Stimulated activated naive CD8-positive, alpha-beta T cell treated with anti-CD3 and anti-CD28 coated beads, Interleukin-15, Interleukin-2, amounts not matched to agents 100 ng/mL and 50 ng/mL, for 24 hours (primary cell): ENCODE data around the gene LINC00632.

Source experiments
- H3K27ac Mint-ChIP-seq: one replicate; pipeline ENCODE4 v1.8.0; 2021; ENCODE audit warnings: mild to moderate bottlenecking, mixed read lengths
- H3K27me3 Mint-ChIP-seq: one replicate; pipeline ENCODE4 v1.8.0; 2021; ENCODE audit warnings: mixed read lengths
- H3K36me3 Mint-ChIP-seq: one replicate; pipeline ENCODE4 v1.8.0; 2021; ENCODE audit warnings: low read depth, mixed read lengths
- H3K4me1 Mint-ChIP-seq: one replicate; pipeline ENCODE4 v1.8.0; 2021; ENCODE audit warnings: low read depth, mixed read lengths
- H3K4me3 Mint-ChIP-seq: one replicate; pipeline ENCODE4 v1.8.0; 2021; ENCODE audit warnings: mild to moderate bottlenecking, mixed read lengths
- H3K9me3 Mint-ChIP-seq: one replicate; pipeline ENCODE4 v1.8.0; 2021; ENCODE audit warnings: mixed read lengths

The LINC00632 gene

DNA sequence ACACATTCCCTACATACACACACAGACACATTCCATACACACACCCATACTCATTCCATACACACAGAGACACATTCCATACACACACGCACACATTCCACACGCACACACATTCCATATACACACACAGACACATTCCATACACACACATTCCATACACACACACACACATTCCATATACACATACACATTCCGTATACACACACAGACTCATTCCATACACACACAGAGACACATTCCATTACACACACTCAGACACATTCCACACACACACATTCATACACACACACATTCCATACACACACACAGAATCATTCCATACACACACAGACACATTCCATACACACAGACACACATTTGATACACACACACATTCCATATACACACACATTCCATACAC is 15.2 kb downstream of the LINC00632 start:
- Mint-ChIP-seq H3K27me3 (no peaks in the 10 kb centered on the region), H3K4me1 (no peaks in the 10 kb centered on the region), H3K27ac (no peak overlapping the region), H3K36me3 (no peaks in the 10 kb centered on the region), H3K9me3 (no peaks in the 10 kb centered on the region), H3K4me3 (no peak overlapping the region)

GRCh38 chrX:140725500-140725899 is 15.9 kb downstream of the LINC00632 start:
- Mint-ChIP-seq H3K9me3 (no peaks in the 10 kb centered on the region), H3K36me3 (no peaks in the 10 kb centered on the region), H3K4me3 (no peak overlapping the region), H3K4me1 (no peaks in the 10 kb centered on the region), H3K27me3 (no peaks in the 10 kb centered on the region), H3K27ac (no peak overlapping the region)

DNA sequence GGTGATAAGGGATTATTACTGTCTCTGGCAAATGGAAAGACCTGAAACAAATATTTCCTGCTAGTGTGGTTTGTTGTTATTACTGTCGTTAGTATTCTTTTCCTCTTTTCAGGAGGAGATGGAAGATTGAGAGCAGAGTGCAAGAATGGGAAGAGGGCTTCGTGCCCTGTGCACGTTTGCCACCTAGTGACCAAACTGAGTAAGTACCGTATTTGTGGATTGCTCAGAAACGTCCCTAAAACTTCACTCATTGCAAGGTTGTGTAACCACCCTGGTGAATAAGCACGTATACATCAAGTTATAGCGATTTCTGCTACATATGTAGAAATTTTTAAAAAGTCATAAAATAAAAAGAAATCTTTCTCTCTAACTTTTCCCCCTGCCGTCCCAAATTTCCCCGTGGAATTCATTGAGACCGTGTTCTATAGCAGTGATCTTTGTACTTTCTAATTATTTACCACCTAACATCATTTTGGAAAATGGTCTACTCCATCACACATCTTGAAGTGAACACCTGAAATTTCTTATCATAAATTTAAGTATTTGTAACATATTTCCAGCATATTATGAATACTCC is 24.3 kb downstream of the LINC00632 start:
- Mint-ChIP-seq H3K27me3 (no peaks in the 10 kb centered on the region), H3K36me3 (no peaks in the 10 kb centered on the region), H3K9me3 (no peaks in the 10 kb centered on the region), H3K4me1 (no peaks in the 10 kb centered on the region), H3K27ac (no peak overlapping the region), H3K4me3 (no peak overlapping the region)

GRCh38 chrX:140744085-140744484 is 34.5 kb downstream of the LINC00632 start:
- no peak overlapping the region for H3K4me3 Mint-ChIP-seq
- H3K36me3 Mint-ChIP-seq, result no peaks in the 10 kb centered on the region
- no peaks in the 10 kb centered on the region for H3K9me3 Mint-ChIP-seq
- no peak overlapping the region for H3K27ac Mint-ChIP-seq
- H3K4me1 Mint-ChIP-seq, result no peaks in the 10 kb centered on the region
- H3K27me3 Mint-ChIP-seq, result no peaks in the 10 kb centered on the region

DNA sequence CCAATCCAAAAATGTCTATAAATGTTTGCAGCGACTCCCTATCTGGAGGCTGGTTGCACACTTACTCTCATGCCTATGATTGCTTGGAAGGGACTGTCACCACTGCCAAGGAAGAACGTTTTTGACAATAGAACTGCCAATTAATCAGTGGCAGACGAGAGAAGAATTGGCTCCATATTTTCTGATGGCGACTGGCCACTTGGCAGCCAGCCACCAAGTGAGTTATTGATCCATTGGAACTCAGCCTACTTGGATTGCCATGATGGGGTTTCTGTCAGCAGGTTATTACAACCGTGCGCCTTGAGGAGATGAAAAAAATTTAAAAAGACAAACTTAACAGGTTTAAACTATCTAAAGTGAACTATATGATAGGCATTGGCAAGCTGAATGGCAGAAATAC is 47.4 kb downstream of the LINC00632 start:
- no peak overlapping the region for H3K27ac Mint-ChIP-seq
- H3K36me3 Mint-ChIP-seq, result no peaks in the 10 kb centered on the region
- H3K4me3 Mint-ChIP-seq, result no peak overlapping the region
- peaks cover 3% of the 10 kb centered on the region for H3K27me3 Mint-ChIP-seq
- no peaks in the 10 kb centered on the region for H3K4me1 Mint-ChIP-seq
- no peaks in the 10 kb centered on the region for H3K9me3 Mint-ChIP-seq

- H3K27ac Mint-ChIP-seq, result no peak overlapping the region
- no peak overlapping the region for H3K4me3 Mint-ChIP-seq
- H3K4me1 Mint-ChIP-seq, result peaks cover 5% of the 10 kb centered on the region
- H3K9me3 Mint-ChIP-seq, result no peaks in the 10 kb centered on the region
- no peaks in the 10 kb centered on the region for H3K36me3 Mint-ChIP-seq
- H3K27me3 Mint-ChIP-seq, result peaks cover 22% of the 10 kb centered on the region
These were observed 52.5 kb downstream of the LINC00632 start for GRCh38 chrX:140762061-140762460.

GRCh38 chrX:140764401-140764919 is 54.9 kb downstream of the LINC00632 start:
- peaks cover 5% of the 10 kb centered on the region for H3K4me1 Mint-ChIP-seq
- no peak overlapping the region for H3K27ac Mint-ChIP-seq
- peak overlapping the region; percentile 57 for H3K4me3 Mint-ChIP-seq
- no peaks in the 10 kb centered on the region for H3K9me3 Mint-ChIP-seq
- peaks cover 22% of the 10 kb centered on the region for H3K27me3 Mint-ChIP-seq
- H3K36me3 Mint-ChIP-seq, result no peaks in the 10 kb centered on the region

DNA sequence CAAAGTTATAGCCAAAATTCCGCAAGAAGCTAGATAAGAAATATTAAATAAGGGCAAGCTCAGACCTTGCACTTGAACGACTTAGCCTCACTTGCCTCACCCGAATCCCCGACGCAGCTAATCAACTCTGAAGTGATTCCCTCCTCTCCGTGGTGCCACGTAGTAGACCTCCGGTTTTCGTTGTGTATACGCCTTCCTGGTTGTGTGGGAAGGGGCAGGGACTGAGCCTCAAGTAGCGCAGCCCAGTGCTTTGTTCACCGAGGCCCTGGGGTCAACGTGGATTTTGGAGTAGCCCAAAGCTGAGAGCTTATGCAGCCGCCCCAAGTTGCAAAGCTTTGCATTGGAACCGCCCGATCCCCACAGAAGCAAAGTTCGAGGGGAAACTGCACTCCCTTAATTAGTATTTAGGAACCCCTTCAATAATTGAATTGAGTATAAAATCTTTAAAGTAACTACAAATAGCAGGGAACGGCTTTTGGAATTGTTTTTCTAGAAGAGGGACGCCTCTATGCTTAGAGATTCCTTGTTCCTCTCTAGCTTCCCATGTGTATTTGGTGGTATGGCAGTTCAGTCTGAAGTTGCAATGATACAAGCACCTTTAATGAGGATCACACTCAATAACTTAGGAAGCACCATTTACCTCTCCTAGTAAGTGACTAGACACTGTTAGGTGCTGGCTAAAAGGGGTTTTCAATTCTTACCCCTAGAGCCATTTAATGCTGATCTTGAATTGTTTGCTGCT is 55.7 kb downstream of the LINC00632 start:
- peaks cover 5% of the 10 kb centered on the region for H3K4me1 Mint-ChIP-seq
- H3K9me3 Mint-ChIP-seq, result no peaks in the 10 kb centered on the region
- H3K27me3 Mint-ChIP-seq, result peaks cover 22% of the 10 kb centered on the region
- no peak overlapping the region for H3K27ac Mint-ChIP-seq
- peak overlapping the region; percentile 57 for H3K4me3 Mint-ChIP-seq
- no peaks in the 10 kb centered on the region for H3K36me3 Mint-ChIP-seq

- Mint-ChIP-seq H3K9me3 (no peaks in the 10 kb centered on the region), H3K27ac (no peak overlapping the region), H3K27me3 (peaks cover 21% of the 10 kb centered on the region), H3K36me3 (no peaks in the 10 kb centered on the region), H3K4me1 (peaks cover 5% of the 10 kb centered on the region), H3K4me3 (no peak overlapping the region)
These were observed 56.6 kb downstream of the LINC00632 start for GRCh38 chrX:140766024-140766611.

GRCh38 chrX:140767646-140768045 is 58.1 kb downstream of the LINC00632 start:
- Mint-ChIP-seq H3K27ac (no peak overlapping the region), H3K4me3 (no peak overlapping the region), H3K36me3 (no peaks in the 10 kb centered on the region), H3K4me1 (peaks cover 5% of the 10 kb centered on the region), H3K9me3 (no peaks in the 10 kb centered on the region), H3K27me3 (peaks cover 17% of the 10 kb centered on the region)

GRCh38 chrX:140775211-140775610 is 65.7 kb downstream of the LINC00632 start:
- H3K36me3 Mint-ChIP-seq, result no peaks in the 10 kb centered on the region
- H3K9me3 Mint-ChIP-seq, result no peaks in the 10 kb centered on the region
- no peaks in the 10 kb centered on the region for H3K27me3 Mint-ChIP-seq
- H3K27ac Mint-ChIP-seq, result no peak overlapping the region
- H3K4me3 Mint-ChIP-seq, result no peak overlapping the region
- H3K4me1 Mint-ChIP-seq, result no peaks in the 10 kb centered on the region

DNA sequence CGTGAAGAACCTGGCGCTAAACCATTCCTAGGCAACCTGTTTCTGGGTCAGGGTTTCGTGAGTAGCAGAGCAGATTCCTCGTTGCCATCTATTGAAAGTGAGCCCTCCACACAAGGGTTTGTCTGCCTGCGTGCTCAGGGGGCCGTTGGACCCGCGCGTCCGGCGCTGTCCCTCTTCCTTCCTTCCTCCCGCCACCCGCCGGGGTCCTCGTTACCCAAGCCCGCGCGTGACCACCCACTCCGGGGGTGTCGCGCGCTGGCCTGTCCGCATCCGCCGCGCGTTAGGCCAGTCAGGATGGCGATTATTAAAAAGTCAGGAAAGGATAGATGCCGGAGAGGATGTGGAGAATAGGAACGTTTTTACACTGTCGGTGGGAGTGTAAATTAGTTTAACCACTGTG is 66.8 kb downstream of the LINC00632 start:
- H3K4me1 Mint-ChIP-seq, result no peaks in the 10 kb centered on the region
- H3K27me3 Mint-ChIP-seq, result no peaks in the 10 kb centered on the region
- H3K9me3 Mint-ChIP-seq, result no peaks in the 10 kb centered on the region
- H3K27ac Mint-ChIP-seq, result no peak overlapping the region
- no peak overlapping the region for H3K4me3 Mint-ChIP-seq
- H3K36me3 Mint-ChIP-seq, result no peaks in the 10 kb centered on the region

DNA sequence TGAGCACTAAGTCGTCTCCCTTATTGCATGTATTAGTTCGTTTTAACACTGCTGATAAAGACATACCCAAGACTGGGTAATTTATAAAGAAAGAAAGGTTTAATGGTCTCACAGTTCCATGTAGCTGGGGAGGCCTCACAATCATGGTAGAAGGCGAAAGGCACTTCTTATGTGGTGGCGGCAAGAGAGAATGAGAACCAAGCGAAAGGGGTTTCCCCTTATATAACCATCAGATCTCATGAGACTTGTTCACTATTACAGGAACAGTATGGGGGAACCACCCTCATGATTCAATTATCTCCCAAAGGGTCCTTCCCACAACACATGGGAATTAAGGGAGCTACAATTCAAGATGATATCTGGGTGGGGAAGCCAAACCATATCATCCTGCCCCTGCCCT is 85.1 kb downstream of the LINC00632 start:
- Mint-ChIP-seq H3K4me3 (no peak overlapping the region), H3K27ac (no peak overlapping the region)

GRCh38 chrX:140799216-140799615 is 89.7 kb downstream of the LINC00632 start:
- Mint-ChIP-seq H3K36me3 (no peaks in the 10 kb centered on the region), H3K4me1 (no peaks in the 10 kb centered on the region), H3K9me3 (no peaks in the 10 kb centered on the region), H3K4me3 (no peak overlapping the region), H3K27me3 (no peaks in the 10 kb centered on the region), H3K27ac (no peak overlapping the region)

More for the DNA sequence above, 85.1 kb downstream of the LINC00632 start:
- H3K27me3 Mint-ChIP-seq, result no peaks in the 10 kb centered on the region
- H3K36me3 Mint-ChIP-seq, result no peaks in the 10 kb centered on the region
- H3K4me1 Mint-ChIP-seq, result no peaks in the 10 kb centered on the region
- no peaks in the 10 kb centered on the region for H3K9me3 Mint-ChIP-seq

DNA sequence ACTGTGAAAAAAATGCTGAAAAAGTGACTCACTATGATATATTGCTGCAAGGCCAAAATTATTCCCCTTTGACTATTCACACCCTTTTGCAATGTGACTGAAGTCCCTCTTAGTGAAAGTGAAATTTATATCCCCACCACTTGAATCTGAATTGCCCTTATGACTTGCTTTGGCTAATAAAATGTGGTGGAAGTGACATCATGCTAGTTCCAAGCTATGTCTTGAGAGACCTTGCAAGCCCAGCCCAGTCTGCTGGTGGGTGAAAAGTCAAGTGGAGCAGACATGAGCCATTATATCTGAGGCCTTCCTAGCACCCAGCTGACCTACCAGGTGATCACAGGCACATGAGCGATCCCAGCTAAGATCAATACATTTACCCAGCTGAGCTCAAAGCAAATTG is 94.7 kb downstream of the LINC00632 start:
- Mint-ChIP-seq H3K27me3 (no peaks in the 10 kb centered on the region), H3K9me3 (no peaks in the 10 kb centered on the region), H3K4me1 (no peaks in the 10 kb centered on the region), H3K36me3 (no peaks in the 10 kb centered on the region), H3K4me3 (no peak overlapping the region), H3K27ac (no peak overlapping the region)
